Fibroblast of skin of right biceps (primary cell): ENCODE results near the gene POLR1B.
A peak's percentile ranks its signal among the peaks of the same experiment; 100 is the strongest.
"Not testable (repeated sequence)": the region's sequence is repeated elsewhere in the genome, so short reads cannot be mapped to it uniquely, and the experiment has no call there.

ENCODE experiments used
- DNase-seq: peaks from one replicate; pipeline ENCODE4 v3.0.0-alpha.2; 2013

The POLR1B gene

GRCh38 chr2:112541315-112542122 lies 746 bp upstream of the POLR1B start:
- peak; percentile 70 for DNase-seq

- DNase-seq, result no peak
These were observed 858 bp downstream of the POLR1B start for GRCh38 chr2:112542984-112543661.

GRCh38 chr2:112547333-112547732 lies 5.1 kb downstream of the POLR1B start:
- DNase-seq, result peak; percentile 21

GRCh38 chr2:112548980-112549379 lies 6.7 kb downstream of the POLR1B start:
- no peak for DNase-seq

- DNase-seq, result no peak
These were observed 23.8 kb downstream of the POLR1B start for GRCh38 chr2:112566104-112566503.

- DNase-seq, result not testable (repeated sequence)
These were observed 24.2 kb downstream of the POLR1B start for GRCh38 chr2:112566508-112566907.

GRCh38 chr2:112572005-112572404 lies 29.7 kb downstream of the POLR1B start:
- no peak for DNase-seq

GRCh38 chr2:112577756-112578155 lies 35.5 kb downstream of the POLR1B start:
- DNase-seq, result peak; percentile 41

- peak; percentile 88 for DNase-seq
These were observed 37.0 kb downstream of the POLR1B start for GRCh38 chr2:112579241-112579640.

- no peak for DNase-seq
These were observed 37.8 kb downstream of the POLR1B start for GRCh38 chr2:112580084-112580483.

- peak; percentile 73 for DNase-seq
These were observed 40.1 kb downstream of the POLR1B start for GRCh38 chr2:112582314-112582746.

- DNase-seq, result peak; percentile 25
These were observed 41.4 kb downstream of the POLR1B start for GRCh38 chr2:112583497-112584133.

GRCh38 chr2:112584134-112584890 lies 42.0 kb downstream of the POLR1B start, which contains the start of gene CHCHD5:
Gene CHCHD5 (plus strand): TSS chr2:112584609. CDS start chr2:112584648, 39 bp downstream.
- DNase-seq, result peak; percentile 97

- DNase-seq, result no peak
These were observed 42.6 kb downstream of the POLR1B start for GRCh38 chr2:112584891-112585250.

- no peak for DNase-seq
These were observed 43.1 kb downstream of the POLR1B start for GRCh38 chr2:112585400-112585799.

- no peak for DNase-seq
These were observed 43.7 kb downstream of the POLR1B start for GRCh38 chr2:112585873-112586464.

GRCh38 chr2:112588611-112589045 lies 46.4 kb downstream of the POLR1B start:
- no peak for DNase-seq

- no peak for DNase-seq
These were observed 49.1 kb downstream of the POLR1B start for GRCh38 chr2:112591413-112591812.

GRCh38 chr2:112593736-112594135 lies 51.5 kb downstream of the POLR1B start:
- no peak for DNase-seq

- DNase-seq, result no peak
These were observed 55.5 kb downstream of the POLR1B start for GRCh38 chr2:112597537-112598322.

GRCh38 chr2:112600634-112601033 lies 58.4 kb downstream of the POLR1B start:
- DNase-seq, result no peak

- no peak for DNase-seq
These were observed 59.5 kb downstream of the POLR1B start for GRCh38 chr2:112601754-112602153.
